Neural progenitor cell (in vitro differentiated cells): Measurements from ENCODE around the gene PPP1R16B. TPM values are rescaled to one million over a fixed set of nuclear protein-coding genes. Genes with fewer than 3 reads are reported as not detected.

Experiments
- DNase-seq: peaks from one replicate; pipeline ENCODE4 v3.0.0-alpha.2; 2016; ENCODE audit warnings: low spot score
- H2AFZ ChIP-seq: fragments of 200-600 bp; sonication (generic); replicated peaks from 2 replicates; pipeline ENCODE4 v1.6.1; 2016; ENCODE audit warnings: antibody characterized with exemption
- H3F3A ChIP-seq: fragments of 200-600 bp; sonication (generic); 2 replicates; pipeline ENCODE4 v1.6.1; 2016; ENCODE audit warnings: antibody characterized with exemption, low read depth
- H3K27ac ChIP-seq: fragments of 200-600 bp; sonication (generic); 2 replicates; pipeline ENCODE4 v1.5.1; 2016; ENCODE audit warnings: mild to moderate bottlenecking
- H3K27me3 ChIP-seq: fragments of 200-600 bp; sonication (generic); 2 replicates; pipeline ENCODE4 v1.6.1; 2016; ENCODE audit warnings: mild to moderate bottlenecking, moderate library complexity
- H3K36me3 ChIP-seq: fragments of 200-600 bp; sonication (generic); 2 replicates; pipeline ENCODE4 v1.5.1; 2016
- H3K4me1 ChIP-seq: fragments of 200-600 bp; sonication (generic); 2 replicates; pipeline ENCODE4 v1.6.1; 2016; ENCODE audit warnings: mixed run types
- H3K4me2 ChIP-seq: fragments of 200-600 bp; sonication (generic); 2 replicates; pipeline ENCODE4 v1.6.1; 2016
- H3K4me3 ChIP-seq: fragments of 200-600 bp; sonication (generic); 2 replicates; pipeline ENCODE4 v1.5.1; 2016
- H3K79me2 ChIP-seq: fragments of 200-600 bp; sonication (generic); 2 replicates; pipeline ENCODE4 v1.6.1; 2016; ENCODE audit warnings: low read depth
- H3K9ac ChIP-seq: fragments of 200-600 bp; sonication (generic); 2 replicates; pipeline ENCODE4 v1.6.1; 2016
- H3K9me3 ChIP-seq: fragments of 200-600 bp; sonication (generic); 2 replicates; pipeline ENCODE4 v1.5.1; 2016; ENCODE audit warnings: low read depth
- H4K20me1 ChIP-seq: fragments of 200-600 bp; sonication (generic); 2 replicates; pipeline ENCODE4 v1.6.1; 2016; ENCODE audit warnings: low read depth
- H3K27ac Mint-ChIP-seq: 3 replicates; pipeline ENCODE4 v1.8.0; 2021; ENCODE audit warnings: mixed read lengths
- H3K27me3 Mint-ChIP-seq: 2 replicates; pipeline ENCODE4 v1.8.0; 2022; ENCODE audit warnings: low read depth, mild to moderate bottlenecking, inconsistent platforms, moderate library complexity, mixed read lengths; ENCODE audit not compliant: insufficient read depth
- H3K36me3 Mint-ChIP-seq: 3 replicates; pipeline ENCODE4 v1.8.0; 2021; ENCODE audit warnings: mixed read lengths
- H3K4me1 Mint-ChIP-seq: 3 replicates; pipeline ENCODE4 v1.8.0; 2021; ENCODE audit warnings: mixed read lengths
- H3K4me3 Mint-ChIP-seq: 3 replicates; pipeline ENCODE4 v1.8.0; 2021; ENCODE audit warnings: mild to moderate bottlenecking, moderate library complexity, mixed read lengths
- H3K9me3 Mint-ChIP-seq: 3 replicates; pipeline ENCODE4 v1.8.0; 2020; ENCODE audit warnings: mixed read lengths
- EZH2 ChIP-seq: fragments of 200-600 bp; sonication (generic); IDR thresholded peaks from 2 replicates; pipeline ENCODE4 v1.6.1; 2017; ENCODE audit warnings: antibody characterized with exemption, mild to moderate bottlenecking, moderate library complexity
- EZH2phosphoT487 ChIP-seq: fragments of 200-600 bp; sonication (generic); IDR thresholded peaks from 2 replicates; pipeline ENCODE4 v1.6.1; 2017; ENCODE audit warnings: antibody characterized with exemption
- total RNA-seq: library from RNA; depleted of rRNA; stranded (reverse); fragments of >200 nt; gene quantifications from 2 replicates; pipeline ENCODE4 v1.2.3, GENCODE V29; 2015; ENCODE audit warnings: low replicate concordance
- TF ChIP-seq, protein P1 (sequence below): fragments of 200-600 bp; sonication (generic); IDR thresholded peaks from 2 replicates; pipeline ENCODE4 v1.5.1; 2017; ENCODE audit warnings: antibody characterized with exemption, mild to moderate bottlenecking

The PPP1R16B gene
- total RNA-seq, 1 donor from 2014 or later = 0.95 TPM

DNA sequence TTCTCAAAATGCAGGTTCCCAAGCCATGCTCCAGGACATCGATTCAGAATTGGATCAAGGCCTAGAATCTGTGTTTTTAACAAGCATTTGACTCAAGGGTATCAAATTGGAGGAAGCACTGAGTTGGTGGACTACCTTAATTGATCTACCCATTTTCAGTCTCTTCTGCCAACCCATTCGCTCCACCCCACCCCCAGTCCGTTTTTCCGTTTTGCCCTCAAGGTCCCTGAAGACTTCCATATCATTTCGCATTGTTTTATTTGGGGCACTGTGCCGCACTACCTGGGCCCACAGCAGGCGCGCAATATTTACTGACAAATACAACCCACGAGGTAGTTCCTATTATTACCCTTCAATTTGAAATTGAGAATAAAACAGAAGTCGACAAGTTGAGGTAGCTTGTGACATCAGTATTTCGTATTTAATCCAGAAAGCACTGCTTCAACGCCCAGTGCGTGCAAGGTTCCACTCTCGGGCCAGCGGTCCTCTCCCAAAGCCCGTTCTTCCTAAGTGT lies 156.1 kb downstream of the PPP1R16B start:
- TF ChIP-seq, protein P1, sequence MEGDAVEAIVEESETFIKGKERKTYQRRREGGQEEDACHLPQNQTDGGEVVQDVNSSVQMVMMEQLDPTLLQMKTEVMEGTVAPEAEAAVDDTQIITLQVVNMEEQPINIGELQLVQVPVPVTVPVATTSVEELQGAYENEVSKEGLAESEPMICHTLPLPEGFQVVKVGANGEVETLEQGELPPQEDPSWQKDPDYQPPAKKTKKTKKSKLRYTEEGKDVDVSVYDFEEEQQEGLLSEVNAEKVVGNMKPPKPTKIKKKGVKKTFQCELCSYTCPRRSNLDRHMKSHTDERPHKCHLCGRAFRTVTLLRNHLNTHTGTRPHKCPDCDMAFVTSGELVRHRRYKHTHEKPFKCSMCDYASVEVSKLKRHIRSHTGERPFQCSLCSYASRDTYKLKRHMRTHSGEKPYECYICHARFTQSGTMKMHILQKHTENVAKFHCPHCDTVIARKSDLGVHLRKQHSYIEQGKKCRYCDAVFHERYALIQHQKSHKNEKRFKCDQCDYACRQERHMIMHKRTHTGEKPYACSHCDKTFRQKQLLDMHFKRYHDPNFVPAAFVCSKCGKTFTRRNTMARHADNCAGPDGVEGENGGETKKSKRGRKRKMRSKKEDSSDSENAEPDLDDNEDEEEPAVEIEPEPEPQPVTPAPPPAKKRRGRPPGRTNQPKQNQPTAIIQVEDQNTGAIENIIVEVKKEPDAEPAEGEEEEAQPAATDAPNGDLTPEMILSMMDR = no peak
- no peak for TF ChIP-seq EZH2
- TF ChIP-seq EZH2phosphoT487 = no peak
- Histone ChIP-seq H3K9me3 (no peaks in the 10 kb centered on the region), H3K4me2 (peak overlapping the region; percentile 77), H3K27me3 (no peaks in the 10 kb centered on the region), H3K79me2 (peaks cover 50% of the 10 kb centered on the region), H3K36me3 (no peaks in the 10 kb centered on the region), H3K27ac (no peak overlapping the region), H3F3A (peaks cover 19% of the 10 kb centered on the region), H2AFZ (peak overlapping the region; percentile 72), H3K4me3 (peak overlapping the region; percentile 91), H3K4me1 (peaks cover 14% of the 10 kb centered on the region), H3K9ac (peak overlapping the region; percentile 61), H4K20me1 (peaks cover 9% of the 10 kb centered on the region)
- Mint-ChIP-seq H3K4me3 (peak overlapping the region; percentile 99), H3K4me1 (peaks cover 23% of the 10 kb centered on the region), H3K27me3 (peaks cover 4% of the 10 kb centered on the region), H3K9me3 (no peaks in the 10 kb centered on the region), H3K27ac (peak overlapping the region; percentile 69), H3K36me3 (peaks cover 3% of the 10 kb centered on the region)
- peak; percentile 15 for DNase-seq

DNA sequence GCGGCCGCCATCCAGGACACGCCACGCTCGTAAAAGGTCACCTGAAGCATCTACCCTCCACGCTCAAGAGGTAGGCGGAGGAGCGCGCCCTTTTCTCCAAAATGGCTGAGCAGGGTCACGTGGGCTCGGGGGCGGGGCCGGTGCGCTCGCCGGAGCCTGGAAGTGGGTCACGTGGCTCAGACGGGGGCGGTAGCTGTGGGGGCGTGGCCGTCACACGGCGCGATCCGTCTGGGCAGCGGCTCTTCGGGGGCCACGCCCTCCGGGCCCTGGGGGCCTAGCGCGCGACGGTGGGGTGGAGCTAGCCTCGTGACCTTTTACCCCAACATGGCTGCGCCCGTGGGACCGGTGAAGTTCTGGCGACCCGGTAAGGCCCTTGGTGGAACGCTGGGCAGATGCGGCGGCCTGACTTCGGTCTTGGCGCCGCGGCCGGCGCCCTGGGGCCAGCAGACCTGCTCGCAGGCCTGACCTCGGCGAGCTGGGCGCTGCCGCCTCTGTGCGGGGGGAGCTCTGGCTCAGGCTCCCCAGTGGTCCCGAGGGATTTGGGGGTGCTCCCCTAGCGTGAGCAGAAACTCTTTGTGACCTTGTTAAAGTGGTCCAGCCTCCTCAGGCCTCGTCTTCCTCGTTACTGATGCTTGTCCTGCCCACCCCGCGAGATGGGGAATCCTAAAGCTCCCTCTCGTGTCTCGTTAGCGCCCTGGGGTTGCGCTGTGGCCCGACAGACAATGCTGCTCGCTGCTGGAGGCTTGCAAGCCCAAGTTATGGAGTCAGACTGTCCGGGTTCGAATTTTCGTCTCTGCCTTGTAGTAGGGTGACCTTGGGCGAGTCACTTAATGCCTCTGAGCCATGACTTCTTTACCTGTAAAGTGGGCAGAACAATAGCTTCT lies 156.8 kb downstream of the PPP1R16B start, which contains the start of gene DHX35:
DHX35 (plus strand) TSS at position 301 of the 884 bp plus-strand sequence; CDS start at position 325, 24 bp downstream.
- no peak for TF ChIP-seq EZH2
- TF ChIP-seq, protein P1 = peak; percentile 20
- Histone ChIP-seq H3K36me3 (no peaks in the 10 kb centered on the region), H3K27ac (peak within 1 kb of the TSS; percentile 95), H3K9me3 (no peaks in the 10 kb centered on the region), H3K4me1 (peaks cover 14% of the 10 kb centered on the region), H2AFZ (peak within 1 kb of the TSS; percentile 72), H4K20me1 (peaks cover 10% of the 10 kb centered on the region), H3K27me3 (no peaks in the 10 kb centered on the region), H3K4me3 (peak within 1 kb of the TSS; percentile 91), H3K4me2 (peak within 1 kb of the TSS; percentile 90), H3K9ac (peak within 1 kb of the TSS; percentile 90), H3F3A (peaks cover 15% of the 10 kb centered on the region), H3K79me2 (peaks cover 57% of the 10 kb centered on the region)
- peak; percentile 99 for DNase-seq
- no peaks in the 10 kb centered on the region for H3K9me3 Mint-ChIP-seq
- H3K36me3 Mint-ChIP-seq = peaks cover 3% of the 10 kb centered on the region
- peak within 1 kb of the TSS; percentile 99 for H3K4me3 Mint-ChIP-seq
- peaks cover 4% of the 10 kb centered on the region for H3K27me3 Mint-ChIP-seq
- peaks cover 24% of the 10 kb centered on the region for H3K4me1 Mint-ChIP-seq
- H3K27ac Mint-ChIP-seq = peak within 1 kb of the TSS; percentile 96

DNA sequence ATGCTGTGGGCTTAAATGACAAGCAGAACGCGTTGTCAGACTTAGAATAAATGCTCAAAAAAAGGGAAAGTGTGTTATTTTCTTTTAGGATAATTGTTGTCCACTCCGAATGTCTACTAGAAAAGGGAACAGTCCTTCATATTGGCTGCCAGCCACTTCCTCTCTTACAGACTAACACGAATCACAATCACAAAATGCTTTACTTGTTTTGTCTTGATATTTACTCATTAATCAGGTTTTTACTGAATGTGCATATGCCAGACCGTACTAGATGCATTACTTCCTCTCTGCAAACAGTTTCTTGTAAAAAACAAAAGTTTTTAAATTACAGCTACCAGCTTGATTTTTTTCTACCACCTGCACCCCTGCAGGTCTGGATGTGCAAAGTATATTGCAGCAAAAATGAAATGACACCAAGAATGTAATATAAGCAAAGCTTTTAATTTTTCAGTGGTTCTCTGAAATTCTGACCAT lies 157.5 kb downstream of the PPP1R16B start:
- Histone ChIP-seq H4K20me1 (peaks cover 10% of the 10 kb centered on the region), H3K36me3 (no peaks in the 10 kb centered on the region), H3K4me2 (peak overlapping the region; percentile 90), H3K4me1 (peaks cover 14% of the 10 kb centered on the region), H3K79me2 (peaks cover 62% of the 10 kb centered on the region), H3K27me3 (no peaks in the 10 kb centered on the region), H3K4me3 (peak overlapping the region; percentile 91), H3K27ac (peak overlapping the region; percentile 95), H3K9me3 (no peaks in the 10 kb centered on the region), H2AFZ (peak overlapping the region; percentile 68), H3F3A (peaks cover 15% of the 10 kb centered on the region), H3K9ac (peak overlapping the region; percentile 90)
- peak overlapping the region; percentile 96 for H3K27ac Mint-ChIP-seq
- H3K4me1 Mint-ChIP-seq = peaks cover 24% of the 10 kb centered on the region
- H3K36me3 Mint-ChIP-seq = peaks cover 3% of the 10 kb centered on the region
- H3K9me3 Mint-ChIP-seq = no peaks in the 10 kb centered on the region
- H3K4me3 Mint-ChIP-seq = peak overlapping the region; percentile 99
- peaks cover 4% of the 10 kb centered on the region for H3K27me3 Mint-ChIP-seq
- TF ChIP-seq, protein P1 = no peak
- TF ChIP-seq EZH2 (no peak), EZH2phosphoT487 (no peak)
- no peak for DNase-seq
